Neural crest cell (in vitro differentiated cells): ENCODE measurements around the gene GNAO1. TPM values are rescaled to one million over a fixed set of nuclear protein-coding genes. Genes with fewer than 3 reads are reported as not detected.

Source experiments
- DNase-seq: peaks from one replicate; pipeline ENCODE4 v3.0.0; 2021; ENCODE audit warnings: low read depth, mixed read lengths, low spot score
- H3K27ac Mint-ChIP-seq: one replicate; pipeline ENCODE4 v1.8.0; 2021; ENCODE audit warnings: mild to moderate bottlenecking, mixed read lengths; ENCODE audit not compliant: unreplicated experiment
- H3K27me3 Mint-ChIP-seq: 2 replicates; pipeline ENCODE4 v1.8.0; 2021; ENCODE audit warnings: low read depth, mild to moderate bottlenecking, mixed read lengths
- H3K36me3 Mint-ChIP-seq: 2 replicates; pipeline ENCODE4 v1.8.0; 2021; ENCODE audit warnings: low read depth, mild to moderate bottlenecking, mixed read lengths
- H3K4me1 Mint-ChIP-seq: 2 replicates; pipeline ENCODE4 v1.8.0; 2021; ENCODE audit warnings: mixed read lengths
- H3K4me3 Mint-ChIP-seq: one replicate; pipeline ENCODE4 v1.8.0; 2021; ENCODE audit warnings: mild to moderate bottlenecking, mixed read lengths
- H3K9me3 Mint-ChIP-seq: 2 replicates; pipeline ENCODE4 v1.8.0; 2021; ENCODE audit warnings: mixed read lengths
- total RNA-seq: library from RNA; stranded (reverse); gene quantifications from 2 replicates; pipeline ENCODE4 v1.2.1, GENCODE V29; 2021
- TF ChIP-seq, protein P1 (sequence below): fragments of 200-600 bp; sonication (generic); conservative IDR thresholded peaks from 2 replicates; pipeline ENCODE4 v1.5.0; 2021; ENCODE audit warnings: antibody characterized with exemption, mild to moderate bottlenecking

The GNAO1 gene
- total RNA-seq, 1 donor from 2014 or later = 22.2 TPM

DNA sequence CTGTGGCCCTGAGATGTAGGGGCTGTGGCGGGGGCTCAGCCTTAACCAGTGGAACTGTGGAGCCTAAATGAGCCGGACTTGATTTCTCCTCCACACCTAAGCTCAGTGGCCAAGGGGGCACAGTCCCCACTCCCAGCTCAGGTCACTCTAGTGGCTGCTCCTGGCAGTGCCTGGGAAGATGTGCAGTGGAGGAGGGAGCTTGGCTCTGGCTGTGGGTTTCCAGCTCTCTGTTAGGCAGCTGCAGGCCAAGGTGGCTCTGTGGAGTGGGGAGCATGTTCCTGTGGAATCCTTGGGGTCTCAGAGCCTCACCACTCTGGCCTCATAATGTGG is 157.8 kb downstream of the GNAO1 start:
- Mint-ChIP-seq H3K27ac (no peak overlapping the region), H3K36me3 (no peaks in the 10 kb centered on the region), H3K4me1 (no peaks in the 10 kb centered on the region), H3K9me3 (no peaks in the 10 kb centered on the region), H3K4me3 (no peak overlapping the region), H3K27me3 (no peaks in the 10 kb centered on the region)
- no peak for DNase-seq
- TF ChIP-seq, protein P1, sequence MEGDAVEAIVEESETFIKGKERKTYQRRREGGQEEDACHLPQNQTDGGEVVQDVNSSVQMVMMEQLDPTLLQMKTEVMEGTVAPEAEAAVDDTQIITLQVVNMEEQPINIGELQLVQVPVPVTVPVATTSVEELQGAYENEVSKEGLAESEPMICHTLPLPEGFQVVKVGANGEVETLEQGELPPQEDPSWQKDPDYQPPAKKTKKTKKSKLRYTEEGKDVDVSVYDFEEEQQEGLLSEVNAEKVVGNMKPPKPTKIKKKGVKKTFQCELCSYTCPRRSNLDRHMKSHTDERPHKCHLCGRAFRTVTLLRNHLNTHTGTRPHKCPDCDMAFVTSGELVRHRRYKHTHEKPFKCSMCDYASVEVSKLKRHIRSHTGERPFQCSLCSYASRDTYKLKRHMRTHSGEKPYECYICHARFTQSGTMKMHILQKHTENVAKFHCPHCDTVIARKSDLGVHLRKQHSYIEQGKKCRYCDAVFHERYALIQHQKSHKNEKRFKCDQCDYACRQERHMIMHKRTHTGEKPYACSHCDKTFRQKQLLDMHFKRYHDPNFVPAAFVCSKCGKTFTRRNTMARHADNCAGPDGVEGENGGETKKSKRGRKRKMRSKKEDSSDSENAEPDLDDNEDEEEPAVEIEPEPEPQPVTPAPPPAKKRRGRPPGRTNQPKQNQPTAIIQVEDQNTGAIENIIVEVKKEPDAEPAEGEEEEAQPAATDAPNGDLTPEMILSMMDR = no peak

DNA sequence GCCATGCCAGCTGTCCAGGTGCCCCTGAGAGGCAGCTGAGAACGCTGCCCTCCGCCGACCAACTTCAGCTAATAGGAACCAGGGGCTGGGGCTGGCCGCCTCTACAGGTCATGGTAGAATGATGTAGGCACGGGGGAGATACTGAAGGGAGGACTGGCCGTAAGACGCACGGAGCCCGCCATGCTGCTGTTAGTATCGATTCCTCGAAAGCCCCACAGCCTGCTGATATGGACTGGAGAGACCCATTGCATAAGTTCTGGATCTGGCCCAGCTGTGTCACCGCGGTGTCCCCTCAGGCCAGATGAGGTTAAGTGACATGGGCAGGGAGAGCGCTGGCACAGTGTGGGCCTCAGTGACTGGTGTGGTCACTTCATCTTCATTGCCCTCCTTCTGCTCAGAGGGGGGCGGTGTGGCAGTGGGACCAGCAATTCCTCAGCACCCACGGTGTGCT is 158.4 kb downstream of the GNAO1 start:
- DNase-seq = no peak
- TF ChIP-seq, protein P1 = no peak
- H3K36me3 Mint-ChIP-seq = no peaks in the 10 kb centered on the region
- H3K27me3 Mint-ChIP-seq = no peaks in the 10 kb centered on the region
- peak overlapping the region; percentile 17 for H3K27ac Mint-ChIP-seq
- no peaks in the 10 kb centered on the region for H3K4me1 Mint-ChIP-seq
- no peak overlapping the region for H3K4me3 Mint-ChIP-seq
- no peaks in the 10 kb centered on the region for H3K9me3 Mint-ChIP-seq

DNA sequence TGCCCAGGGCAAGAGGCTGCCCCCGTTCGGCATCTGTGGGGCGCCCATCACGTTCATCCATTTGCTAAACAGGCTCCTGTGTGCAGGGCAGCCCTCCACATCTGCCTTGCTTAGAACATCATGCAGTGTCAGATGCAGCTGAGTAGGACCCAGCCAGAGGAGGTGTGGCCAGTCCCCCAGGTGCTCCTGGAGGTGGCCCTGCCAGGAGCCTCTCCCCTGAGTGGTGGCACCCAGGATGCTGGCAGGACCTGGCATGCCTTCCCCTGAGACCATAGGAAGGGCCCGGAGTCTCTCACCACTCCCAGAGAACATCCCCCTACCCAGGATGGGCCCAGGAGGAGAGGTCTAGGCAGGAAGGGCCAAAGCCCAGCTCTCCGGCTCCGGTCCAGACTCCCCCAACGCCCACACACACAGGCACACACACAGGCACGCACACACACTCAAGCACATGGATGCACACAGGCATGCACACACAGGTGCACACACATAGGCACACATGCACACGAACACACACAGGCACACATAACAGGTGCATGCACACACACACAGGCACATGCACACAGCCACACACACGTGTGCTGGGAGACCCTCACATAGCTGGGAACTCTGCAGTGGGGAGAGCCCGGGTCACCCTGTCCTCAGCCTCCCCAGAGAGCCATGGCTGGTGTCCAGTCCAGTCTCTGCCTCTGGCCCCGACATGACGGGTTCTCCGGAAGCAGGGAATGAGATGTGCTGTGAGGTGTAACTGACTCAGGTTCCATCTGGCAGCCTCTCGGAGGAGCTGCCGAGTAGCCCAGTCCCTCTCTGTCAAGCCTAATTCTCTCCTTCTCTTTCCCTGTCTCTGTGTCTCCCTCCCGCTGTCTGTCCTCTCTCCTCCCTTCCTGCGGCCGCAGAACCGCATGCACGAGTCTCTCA is 159.5 kb downstream of the GNAO1 start:
- no peak overlapping the region for H3K4me3 Mint-ChIP-seq
- no peaks in the 10 kb centered on the region for H3K9me3 Mint-ChIP-seq
- no peak for DNase-seq
- no peaks in the 10 kb centered on the region for H3K27me3 Mint-ChIP-seq
- no peak overlapping the region for H3K27ac Mint-ChIP-seq
- no peaks in the 10 kb centered on the region for H3K36me3 Mint-ChIP-seq
- TF ChIP-seq, protein P1 = no peak
- H3K4me1 Mint-ChIP-seq = peaks cover 5% of the 10 kb centered on the region

DNA sequence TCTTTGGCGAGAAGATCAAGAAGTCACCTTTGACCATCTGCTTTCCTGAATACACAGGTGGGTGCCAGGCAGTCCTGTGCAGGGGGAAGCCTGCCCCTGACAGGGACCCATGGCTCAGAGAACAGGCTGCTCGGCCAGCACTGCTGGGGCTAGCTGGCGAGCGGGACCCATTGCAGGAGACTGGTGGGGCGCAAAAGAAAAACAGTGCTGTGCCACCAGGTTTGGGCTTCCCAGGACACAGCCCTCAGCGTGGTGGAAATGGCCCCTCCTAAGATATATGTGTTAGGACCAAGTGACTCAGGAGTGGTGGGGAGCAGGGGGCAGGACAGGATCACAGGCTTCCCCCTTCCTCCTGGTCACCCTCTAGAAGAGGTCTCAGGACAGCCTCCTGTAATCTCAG is 160.2 kb downstream of the GNAO1 start:
- Mint-ChIP-seq H3K36me3 (no peaks in the 10 kb centered on the region), H3K27me3 (no peaks in the 10 kb centered on the region), H3K27ac (no peak overlapping the region), H3K9me3 (no peaks in the 10 kb centered on the region), H3K4me1 (peaks cover 12% of the 10 kb centered on the region), H3K4me3 (no peak overlapping the region)
- TF ChIP-seq, protein P1 = no peak
- no peak for DNase-seq

DNA sequence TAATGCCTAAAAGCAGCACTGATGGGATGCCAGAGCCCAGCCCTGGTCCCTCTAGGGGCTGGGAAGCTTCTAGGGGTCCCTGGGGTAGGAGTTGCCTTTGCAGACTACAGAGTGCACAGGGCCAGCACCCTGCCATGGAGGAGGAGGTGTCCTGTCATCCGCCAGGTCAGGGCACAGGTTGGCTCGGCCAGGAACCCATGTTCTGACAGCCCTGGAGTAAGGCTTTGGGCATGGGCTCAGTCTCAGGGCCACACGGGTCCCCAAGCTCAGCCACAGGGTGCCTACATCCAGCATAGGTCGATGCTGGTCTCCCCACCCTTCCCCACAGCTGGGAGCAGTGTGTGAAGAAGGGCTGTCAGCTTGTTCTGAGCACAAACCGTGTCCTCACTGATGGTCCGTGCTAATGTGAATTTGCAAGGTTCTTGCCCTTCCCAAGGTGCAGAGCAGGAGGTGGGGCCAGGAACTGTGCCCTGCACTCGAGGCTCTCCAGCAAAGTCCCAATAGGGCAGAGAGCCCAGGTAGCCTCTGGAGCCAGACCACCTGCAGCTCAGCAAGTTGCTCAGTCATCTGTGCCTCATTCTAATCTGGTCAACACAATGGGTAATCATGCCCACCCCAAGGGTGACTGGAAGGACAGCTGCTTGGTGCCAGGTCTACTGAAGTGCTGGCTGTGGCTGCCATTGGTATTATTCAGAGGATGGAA is 161.2 kb downstream of the GNAO1 start:
- Mint-ChIP-seq H3K36me3 (no peaks in the 10 kb centered on the region), H3K4me1 (peaks cover 22% of the 10 kb centered on the region), H3K27ac (no peak overlapping the region), H3K9me3 (no peaks in the 10 kb centered on the region), H3K4me3 (no peak overlapping the region), H3K27me3 (no peaks in the 10 kb centered on the region)
- no peak for DNase-seq
- TF ChIP-seq, protein P1 = no peak
